Motor neuron (in vitro differentiated cells): ENCODE results near the gene RAD51B. TPM values are rescaled to one million over a fixed set of nuclear protein-coding genes. Genes with fewer than 3 reads are reported as not detected.
"Not testable (repeated sequence)": the region's sequence is repeated elsewhere in the genome, so short reads cannot be mapped to it uniquely, and the experiment has no call there.

Experiments
- ATAC-seq, 8 experiments: fragments of 200-7000 bp; cut with Tn5 transposase; replicated peaks in 6 of 8; 2 replicates each; pipeline ENCODE4 v1.8.0; 2021; ENCODE audit warnings: mild to moderate bottlenecking in 8 of 8, moderate library complexity in 8 of 8
- H3K27ac ChIP-seq, 2 donors: fragments of 250-450 bp; sonication (Bioruptor Pico); 2 replicates each; pipeline ENCODE4 v1.9.0; 2021; ENCODE audit warnings: antibody characterized with exemption in 2 of 2, mild to moderate bottlenecking in 2 of 2, moderate library complexity in 1 of 2
- H3K4me1 ChIP-seq, 2 donors: fragments of 250-450 bp; sonication (Bioruptor Pico); replicated peaks in 1 of 2; 2 replicates each; pipeline ENCODE4 v1.6.1; 2021; ENCODE audit warnings: antibody characterized with exemption in 2 of 2, mild to moderate bottlenecking in 2 of 2, moderate library complexity in 1 of 2
- H3K4me3 ChIP-seq, 5 donors: fragments of 250-450 bp; sonication (Bioruptor Pico); 2 replicates each; pipeline ENCODE4 v1.9.0; 2021; ENCODE audit warnings: antibody characterized with exemption in 5 of 5, mild to moderate bottlenecking in 5 of 5, moderate library complexity in 4 of 5
- WGBS, 10 experiments: fragments of 450-650 bp; shearing (Covaris generic); methylation state at CpG; one replicate each; pipeline ENCODE4 v1.0.0; 2022; 5-methylcytosine and 5-hydroxymethylcytosine counted together
- in situ Hi-C, 9 experiments: fragments of 400-800 bp; cut with MboI; loops; one replicate each; pipeline ENCODE4 v1.15.0; 2021; ENCODE audit warnings: low sequenced_read_pairs in 9 of 9, low pct_unique_long_range_greater_than_20kb in 2 of 9; ENCODE audit not compliant: unreplicated experiment in 9 of 9
- total RNA-seq, 8 experiments: library from RNA; unstranded; fragments of 300-600 nt; gene quantifications; 2 replicates each; pipeline versions ENCODE4 v1.2.3 to v1.2.4, GENCODE V29; 2022

Gene RAD51B
- total RNA-seq, 8 experiments from 2014 or later = 5.4 to 37.7 (median 11.0) TPM

- WGBS, 10 experiments = 0 to 16% (median 6%) methylated on average over 5 to 12 of the region's 14 CpGs; no CpG with 5 or more reads in 1 of the 10 experiments
- Histone ChIP-seq H3K27ac (peak overlapping the region in 1 of 2 donors; percentile 75), H3K4me1 (peaks cover 14 to 18% of the 10 kb centered on the region in 2 donors), H3K4me3 (peak overlapping the region; percentile 64 to 94 (median 79))
- ATAC-seq = peak in 3 of 8 experiments; percentile 2 to 41 (median 25)
- in situ Hi-C loops = no loop called here
Observed at GRCh38 chr14:67815573-67816225, 3.9 kb upstream of the RAD51B start.

GRCh38 chr14:67816326-67817002, 3.1 kb upstream of the RAD51B start, which contains the start of gene ZFYVE26:
ZFYVE26 (minus strand) TSS chr14:67816590; CDS start chr14:67815963, 627 bp downstream.
- 0 to 6% (median 0%) methylated on average over 1 to 16 of the region's 26 CpGs; no CpG with 5 or more reads in 1 of the 10 experiments for WGBS, 10 experiments
- peak within 1 kb of the TSS; percentile 59 to 75 for H3K27ac ChIP-seq
- peak; percentile 83 to 97 (median 96) for ATAC-seq
- H3K4me1 ChIP-seq = peaks cover 14 to 18% of the 10 kb centered on the region in 2 donors
- in situ Hi-C loops = no loop called here
- peak within 1 kb of the TSS; percentile 64 to 94 (median 79) for H3K4me3 ChIP-seq

- 77 to 100% (median 89%) methylated on average over 2 to 11 of the region's 14 CpGs for WGBS, 10 experiments
- Histone ChIP-seq H3K27ac (no peak overlapping the region), H3K4me3 (no peak overlapping the region), H3K4me1 (peaks cover 14 to 18% of the 10 kb centered on the region in 2 donors)
- no peak for ATAC-seq
- in situ Hi-C loops = no loop called here
Observed at GRCh38 chr14:67817750-67818438, 1.7 kb upstream of the RAD51B start.

GRCh38 chr14:67818476-67818875, 1.1 kb upstream of the RAD51B start:
- in situ Hi-C loops, ATAC-seq, H3K4me3 ChIP-seq, H3K27ac ChIP-seq: not testable (repeated sequence)
- peaks cover 14 to 18% of the 10 kb centered on the region in 2 donors for H3K4me1 ChIP-seq
- 60 to 100% (median 95%) methylated on average over 1 to 5 of the region's 6 CpGs; no CpG with 5 or more reads in 2 of the 10 experiments for WGBS, 10 experiments

- peaks cover 9% of the 10 kb centered on the region in 2 donors for H3K4me1 ChIP-seq
- 0 to 54% (median 33%) methylated on average over 2 to 13 of the region's 13 CpGs for WGBS, 10 experiments
- H3K4me3 ChIP-seq = peak overlapping the region; percentile 57 to 100 (median 97)
- peak in 1 of 8 experiments; percentile 3 for ATAC-seq
- H3K27ac ChIP-seq = no peak overlapping the region
- in situ Hi-C loops = no loop called here
Observed at GRCh38 chr14:67820428-67820971, 921 bp downstream of the RAD51B start.

- ATAC-seq = no peak
- in situ Hi-C loops = no loop called here
- H3K4me3 ChIP-seq = no peak overlapping the region
- H3K4me1 ChIP-seq = peaks cover 7% of the 10 kb centered on the region in 2 donors
- no peak overlapping the region for H3K27ac ChIP-seq
Observed at GRCh38 chr14:67821121-67821520, 1.5 kb downstream of the RAD51B start.

GRCh38 chr14:67831113-67831512, 11.5 kb downstream of the RAD51B start:
- in situ Hi-C loops = loop anchor here in 2 of 9 experiments (25.0 kb wide), 1 partner anchor 1006 kb away; no protein-coding TSS in a partner anchor
- Histone ChIP-seq H3K4me3 (no peak overlapping the region), H3K4me1 (no peaks in the 10 kb centered on the region), H3K27ac (no peak overlapping the region)
- ATAC-seq = no peak
- WGBS, 10 experiments = 66 to 100% (median 92%) methylated on average over 2 to 8 of the region's 8 CpGs; no CpG with 5 or more reads in 1 of the 10 experiments

- ATAC-seq = no peak
Observed at GRCh38 chr14:67833403-67833802, 13.8 kb downstream of the RAD51B start.

GRCh38 chr14:67835596-67835995, 16.0 kb downstream of the RAD51B start:
- in situ Hi-C loops = loop anchor here in 2 of 9 experiments (25.0 kb wide), 1 partner anchor 1002 kb away; no protein-coding TSS in a partner anchor

More at GRCh38 chr14:67833403-67833802, 13.8 kb downstream of the RAD51B start:
- no peaks in the 10 kb centered on the region for H3K4me1 ChIP-seq
- 78 to 100% (median 83%) methylated on average over 1 of the region's 1 CpG; no CpG with 5 or more reads in 4 of the 10 experiments for WGBS, 10 experiments
- H3K4me3 ChIP-seq = no peak overlapping the region
- no peak overlapping the region for H3K27ac ChIP-seq
- in situ Hi-C loops = loop anchor here in 2 of 9 experiments (25.0 kb wide), 1 partner anchor 1004 kb away; no protein-coding TSS in a partner anchor

GRCh38 chr14:67837011-67837624, 17.5 kb downstream of the RAD51B start:
- Histone ChIP-seq H3K4me3 (no peak overlapping the region), H3K4me1 (no peaks in the 10 kb centered on the region), H3K27ac (no peak overlapping the region)
- in situ Hi-C loops = loop anchor here in 2 of 9 experiments (25.0 kb wide), 1 partner anchor 1000 kb away; no protein-coding TSS in a partner anchor
- 5 to 61% (median 50%) methylated on average over 1 to 2 of the region's 2 CpGs; no CpG with 5 or more reads in 2 of the 10 experiments for WGBS, 10 experiments
- peak in 3 of 8 experiments; percentile 58 to 62 (median 62) for ATAC-seq

More at GRCh38 chr14:67835596-67835995, 16.0 kb downstream of the RAD51B start:
- Histone ChIP-seq H3K4me3 (no peak overlapping the region), H3K4me1 (no peaks in the 10 kb centered on the region), H3K27ac (no peak overlapping the region)
- no peak for ATAC-seq

GRCh38 chr14:67846029-67846610, 26.5 kb downstream of the RAD51B start:
- no peak for ATAC-seq
- H3K27ac ChIP-seq = no peak overlapping the region
- H3K4me3 ChIP-seq = no peak overlapping the region
- H3K4me1 ChIP-seq = no peaks in the 10 kb centered on the region
- in situ Hi-C loops = loop anchor here in 2 of 9 experiments (25.0 kb wide), 1 partner anchor 991 kb away; no protein-coding TSS in a partner anchor
- WGBS, 10 experiments = 87 to 100% (median 95%) methylated on average over 2 to 11 of the region's 17 CpGs; no CpG with 5 or more reads in 4 of the 10 experiments
